ENCODE results near the gene C1QTNF2.
A peak's percentile ranks its signal among the peaks of the same experiment; 100 is the strongest.

Gene C1QTNF2

DNA sequence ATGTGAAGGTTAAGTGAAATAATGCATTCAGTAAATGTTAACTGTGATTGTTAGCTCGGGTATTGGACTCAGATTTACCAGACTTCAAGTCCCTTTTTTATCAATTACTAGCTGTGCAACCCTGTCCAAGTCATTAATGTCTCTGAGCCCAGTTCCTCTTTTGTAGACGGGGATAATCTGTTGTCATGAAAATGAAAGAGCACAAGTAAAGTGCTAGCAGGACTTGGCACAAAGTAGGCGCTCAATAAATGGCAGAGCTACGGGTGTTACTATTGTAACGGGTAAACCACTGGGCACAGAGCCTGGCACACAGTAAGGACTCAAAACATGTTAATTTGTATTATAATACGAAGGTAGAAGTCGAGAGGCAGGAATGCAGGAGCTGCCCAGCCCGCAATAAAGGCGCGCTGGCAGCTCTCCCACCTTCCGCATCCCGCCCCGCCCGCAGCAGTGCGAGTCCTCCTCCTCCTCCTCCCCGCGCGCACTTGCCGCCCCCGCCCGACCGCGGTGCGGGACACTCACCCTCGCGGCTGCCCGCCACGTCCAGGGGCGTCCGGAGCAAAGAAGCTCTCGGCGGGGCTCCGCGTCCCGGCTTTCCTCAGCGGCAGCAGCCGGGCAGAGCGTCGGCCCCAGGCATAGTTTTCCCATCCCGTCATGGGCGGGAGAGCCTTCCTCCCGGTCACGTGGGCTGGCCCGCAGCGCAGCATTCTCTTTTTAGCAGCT is at the start of gene C1QTNF2:
Gene C1QTNF2 (minus strand): TSS at position 637 of the 723 bp plus-strand sequence. CDS start 15,615 bp downstream, outside the sequence.
- no peak for DNase-seq (ENCODE audit: low read depth in 3 of 3, low spot score in 1 of 3)

GRCh38 chr5:160420331-160420610 is 49.8 kb upstream of the C1QTNF2 start:
- DNase-seq (ENCODE audit: low read depth in 3 of 3, low spot score in 1 of 3) = no peak

GRCh38 chr5:160419458-160420330 is 49.3 kb upstream of the C1QTNF2 start:
- DNase-seq (ENCODE audit: low read depth in 3 of 3, low spot score in 1 of 3) = no peak

GRCh38 chr5:160418561-160419457 is 48.4 kb upstream of the C1QTNF2 start, which contains the start of gene SLU7:
Gene SLU7, minus strand, starts transcription at chr5:160419081. Its CDS starts 3,787 bp downstream, at chr5:160415294.
- DNase-seq (ENCODE audit: low read depth in 3 of 3, low spot score in 1 of 3) = peak; percentile 75 to 89 (median 83)

DNA sequence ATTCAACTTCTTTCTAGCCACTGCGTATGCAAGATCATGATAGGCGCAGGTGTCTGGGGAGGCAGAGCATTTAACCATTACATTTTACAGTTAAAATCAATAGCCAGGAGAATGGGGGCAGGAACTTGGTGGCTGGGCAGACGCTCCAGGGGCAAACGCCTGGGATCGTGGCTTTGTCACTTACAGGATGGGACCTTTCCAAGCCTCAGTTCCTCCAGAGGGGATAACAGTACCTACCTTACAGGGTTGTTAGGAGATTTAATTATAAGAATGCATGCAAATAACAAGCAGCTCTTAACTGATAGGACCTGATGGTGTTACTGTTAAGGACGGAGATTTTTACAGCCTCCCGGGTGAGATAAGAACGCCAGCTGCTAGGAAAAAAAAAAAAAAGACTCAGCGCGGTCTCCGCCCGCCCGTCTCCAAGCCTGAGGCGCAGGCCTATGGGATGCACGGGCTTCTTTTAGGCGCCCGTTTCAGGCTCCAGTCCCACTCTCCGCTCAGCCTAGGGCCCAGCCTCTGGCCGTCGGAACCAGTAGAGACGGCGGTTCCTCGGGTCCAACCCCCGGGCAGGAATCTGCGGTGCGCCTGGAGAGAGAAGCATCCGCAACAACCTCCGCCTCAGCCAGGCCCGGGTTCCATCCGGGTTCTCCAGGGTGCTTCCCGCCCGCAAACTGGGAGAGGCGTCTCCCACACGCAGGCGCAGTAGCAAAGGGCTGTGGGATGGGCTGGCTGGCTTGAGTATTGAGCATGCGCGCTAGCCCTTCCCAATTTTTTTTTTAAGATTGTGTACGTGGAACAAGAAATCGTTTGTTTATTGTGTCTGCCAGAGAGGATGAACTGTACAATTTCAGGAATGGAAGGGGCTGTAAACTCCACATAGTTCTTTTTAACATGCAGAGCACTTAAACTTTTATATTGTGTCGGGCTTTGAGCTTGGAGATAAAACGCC is 29.3 kb upstream of the C1QTNF2 start, which contains the start of gene FAM200C:
Gene FAM200C (minus strand): TSS at position 653 of the 952 bp plus-strand sequence. CDS start 4,564 bp downstream, outside the sequence.
- peak; percentile 29 to 31 (median 31) for DNase-seq (ENCODE audit: low read depth in 3 of 3, low spot score in 1 of 3)

DNA sequence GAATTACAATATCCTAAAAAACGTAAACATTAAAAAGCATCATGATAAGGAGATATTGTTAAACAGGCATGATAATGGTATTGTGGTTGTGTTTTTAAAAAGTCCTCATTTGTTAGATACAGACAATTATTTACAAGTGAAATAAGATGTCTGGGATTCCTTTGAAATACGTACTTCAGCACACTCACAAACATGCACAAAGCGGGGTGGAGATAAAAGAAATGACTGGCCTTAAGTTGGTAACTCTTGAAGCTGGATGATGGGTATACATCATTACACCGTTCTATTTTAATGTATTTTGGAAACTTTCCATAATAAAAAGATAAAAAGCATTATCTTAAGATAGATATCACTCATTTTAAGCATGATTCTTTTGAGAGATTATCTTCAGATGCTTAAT is 28.4 kb upstream of the C1QTNF2 start:
- DNase-seq (ENCODE audit: low read depth in 3 of 3, low spot score in 1 of 3) = no peak

GRCh38 chr5:160397492-160397891 is 27.1 kb upstream of the C1QTNF2 start:
- no peak for DNase-seq (ENCODE audit: low read depth in 3 of 3, low spot score in 1 of 3)

GRCh38 chr5:160395111-160395510 is 24.7 kb upstream of the C1QTNF2 start:
- no peak for DNase-seq (ENCODE audit: low read depth in 3 of 3, low spot score in 1 of 3)

GRCh38 chr5:160390787-160391696 is 20.6 kb upstream of the C1QTNF2 start:
- no peak for DNase-seq (ENCODE audit: low read depth in 3 of 3, low spot score in 1 of 3)

- no peak for DNase-seq (ENCODE audit: low read depth in 3 of 3, low spot score in 1 of 3)
These were observed 17.0 kb upstream of the C1QTNF2 start for GRCh38 chr5:160387445-160387844.

- DNase-seq (ENCODE audit: low read depth in 3 of 3, low spot score in 1 of 3) = no peak
These were observed 15.1 kb upstream of the C1QTNF2 start for GRCh38 chr5:160385496-160385895.

DNA sequence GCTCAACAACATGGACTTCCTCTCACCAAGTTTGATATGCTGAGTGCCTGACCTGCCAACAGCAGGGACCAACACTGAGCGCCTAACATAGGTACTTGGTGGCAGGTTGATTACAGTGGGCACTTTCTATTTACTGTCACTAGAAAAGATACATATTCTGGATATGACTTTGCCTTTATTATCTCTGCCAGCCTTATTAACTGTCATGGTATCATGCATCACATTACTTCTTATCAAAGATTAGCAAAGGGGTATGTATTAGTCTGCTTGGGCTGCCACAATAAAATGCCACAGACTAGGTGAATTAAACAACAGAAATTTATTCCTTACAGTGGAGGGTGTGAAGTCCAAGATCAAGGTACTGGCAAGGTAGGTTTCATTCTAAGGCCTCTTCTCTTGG is 14.3 kb upstream of the C1QTNF2 start:
- no peak for DNase-seq (ENCODE audit: low read depth in 3 of 3, low spot score in 1 of 3)

- DNase-seq (ENCODE audit: low read depth in 3 of 3, low spot score in 1 of 3) = no peak
These were observed 11.9 kb upstream of the C1QTNF2 start for GRCh38 chr5:160382346-160382745.

DNA sequence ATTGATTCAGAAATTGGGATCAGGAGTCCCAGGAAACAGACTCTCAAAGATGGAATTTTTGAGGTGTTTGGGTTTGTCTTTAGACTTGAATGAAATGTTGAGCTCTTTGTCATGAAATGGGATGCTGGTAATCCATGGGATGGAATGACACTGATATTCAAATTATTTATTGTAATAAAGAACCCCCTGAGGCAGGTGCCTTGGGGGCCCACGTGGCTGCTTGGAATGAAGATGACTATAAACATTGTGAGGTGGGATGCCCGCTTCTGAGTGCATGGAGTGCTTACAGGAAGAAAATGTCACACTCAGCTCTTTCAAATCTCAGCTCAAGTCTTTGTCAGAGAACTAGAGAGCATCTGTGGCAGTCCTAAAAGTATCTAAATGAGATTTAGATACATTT is 9.6 kb upstream of the C1QTNF2 start:
- no peak for DNase-seq (ENCODE audit: low read depth in 3 of 3, low spot score in 1 of 3)

- DNase-seq (ENCODE audit: low read depth in 3 of 3, low spot score in 1 of 3) = no peak
These were observed 9.1 kb upstream of the C1QTNF2 start for GRCh38 chr5:160379511-160379910.

GRCh38 chr5:160378330-160378729 is 7.9 kb upstream of the C1QTNF2 start:
- no peak for DNase-seq (ENCODE audit: low read depth in 3 of 3, low spot score in 1 of 3)

DNA sequence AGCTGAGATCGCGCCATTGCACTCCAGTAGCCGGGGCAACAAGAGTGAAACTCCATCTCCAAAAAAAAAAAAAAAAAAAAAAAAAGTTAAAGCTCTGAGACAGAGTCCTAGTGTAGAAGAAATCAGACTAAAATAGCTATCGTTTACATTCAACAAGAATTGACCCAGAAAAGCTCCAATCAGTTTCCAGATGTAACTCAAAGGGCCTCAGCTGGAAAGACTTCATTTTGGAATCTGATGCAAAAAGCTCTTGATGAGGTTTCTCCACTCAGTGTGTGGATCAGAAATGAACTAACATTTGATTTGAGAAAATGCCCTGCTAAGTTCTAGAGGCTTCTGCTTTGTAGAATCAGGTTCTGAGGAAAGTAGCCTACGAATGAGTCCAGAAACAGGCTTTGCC is 7.2 kb upstream of the C1QTNF2 start:
- no peak for DNase-seq (ENCODE audit: low read depth in 3 of 3, low spot score in 1 of 3)

DNA sequence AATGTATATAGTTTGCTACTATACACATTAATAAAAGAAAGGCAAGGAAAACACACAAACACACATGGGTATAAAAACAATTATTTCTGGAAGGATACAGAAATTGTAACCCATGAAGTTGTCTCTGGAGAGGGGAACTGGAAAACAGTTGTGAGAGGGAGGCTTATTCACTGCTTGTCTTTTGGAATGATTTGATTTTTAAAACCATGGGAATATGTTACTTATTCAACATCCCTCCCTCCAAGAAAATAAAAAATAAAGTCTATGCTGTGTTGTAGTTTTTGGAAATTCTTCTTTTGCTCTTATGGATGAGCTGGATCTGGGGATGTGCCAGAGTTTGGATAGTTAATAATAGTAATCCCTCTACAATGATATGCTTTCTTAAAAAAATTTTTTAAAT is 6.0 kb upstream of the C1QTNF2 start:
- DNase-seq (ENCODE audit: low read depth in 3 of 3, low spot score in 1 of 3) = no peak

DNA sequence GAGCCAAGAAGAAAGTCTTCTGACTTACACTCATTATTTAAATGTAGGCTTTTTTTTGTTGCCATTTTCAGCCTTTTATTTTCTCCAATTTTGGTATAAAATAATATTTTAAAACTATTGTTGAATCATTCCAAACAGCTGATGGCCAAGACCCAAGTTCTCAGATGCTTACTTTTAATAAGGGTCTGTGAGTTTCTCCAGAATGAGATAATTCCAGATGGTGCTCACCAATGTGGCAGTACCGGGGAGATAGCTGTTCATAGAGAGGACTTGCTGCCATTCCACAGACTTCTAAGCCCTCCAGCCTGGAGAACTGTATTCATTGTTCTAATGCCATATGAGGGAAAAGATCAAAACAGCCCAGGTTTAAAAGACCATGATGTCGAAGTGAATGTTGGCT is 5.3 kb upstream of the C1QTNF2 start:
- no peak for DNase-seq (ENCODE audit: low read depth in 3 of 3, low spot score in 1 of 3)

Measured in stimulated activated CD4-positive, alpha-beta T cell treated with anti-CD3 and anti-CD28 coated beads, TNF-alpha, amount 100 ng/mL, for 1 hour (primary cell).